NCI-H2029 (cell line): Measurements from ENCODE around the gene RHBDD1.

Source experiments
- DNase-seq: peaks from one replicate; lab custom pipeline; 2025; lab: John Stamatoyannopoulos, UW

The RHBDD1 gene, protein sequence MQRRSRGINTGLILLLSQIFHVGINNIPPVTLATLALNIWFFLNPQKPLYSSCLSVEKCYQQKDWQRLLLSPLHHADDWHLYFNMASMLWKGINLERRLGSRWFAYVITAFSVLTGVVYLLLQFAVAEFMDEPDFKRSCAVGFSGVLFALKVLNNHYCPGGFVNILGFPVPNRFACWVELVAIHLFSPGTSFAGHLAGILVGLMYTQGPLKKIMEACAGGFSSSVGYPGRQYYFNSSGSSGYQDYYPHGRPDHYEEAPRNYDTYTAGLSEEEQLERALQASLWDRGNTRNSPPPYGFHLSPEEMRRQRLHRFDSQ

DNA sequence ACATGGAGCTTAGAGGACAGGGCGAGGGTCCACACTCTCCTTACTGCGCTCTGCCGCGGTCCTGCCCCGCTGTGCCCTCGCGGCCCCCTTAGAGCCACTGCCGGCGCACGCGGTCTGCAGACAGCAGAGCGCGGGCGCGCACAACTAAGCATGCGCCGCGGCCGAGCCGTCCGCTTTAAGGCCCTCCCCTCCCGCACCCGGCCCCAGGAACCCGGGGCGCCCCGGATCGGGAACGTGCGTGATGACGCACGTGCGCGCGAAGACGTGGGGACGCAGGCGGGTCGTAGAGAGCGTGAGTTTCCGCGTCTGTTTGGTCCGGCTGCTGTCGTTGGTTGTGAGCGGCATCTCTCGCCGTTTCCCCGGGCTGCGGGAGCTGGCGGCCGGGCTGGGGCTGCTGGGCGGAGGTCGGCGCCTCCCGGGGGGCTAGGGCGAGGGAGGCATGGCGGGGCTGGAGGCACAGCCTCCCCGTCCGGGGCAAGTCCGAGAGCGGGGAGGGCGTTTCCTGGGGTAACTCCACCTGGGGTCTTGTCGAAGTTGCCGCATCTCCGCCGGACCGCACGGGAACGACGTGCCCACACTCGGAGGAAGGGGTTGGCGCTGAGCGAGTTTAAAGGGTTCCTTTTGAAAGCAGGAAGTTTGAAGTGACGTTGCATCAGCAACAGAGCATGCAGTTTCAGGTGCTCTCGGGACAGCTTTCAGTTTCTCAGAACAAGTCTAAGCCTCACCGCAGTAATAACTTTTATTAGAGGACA, at the start of gene RHBDD1:
TSS of gene RHBDD1 (plus strand) at position 259 of the 752 bp plus-strand sequence. CDS start 28,640 bp downstream, outside the sequence.
- DNase-seq = peak; percentile 94

GRCh38 chr2:226788064-226788463, 47.8 kb upstream of the RHBDD1 start:
- no peak for DNase-seq

DNA sequence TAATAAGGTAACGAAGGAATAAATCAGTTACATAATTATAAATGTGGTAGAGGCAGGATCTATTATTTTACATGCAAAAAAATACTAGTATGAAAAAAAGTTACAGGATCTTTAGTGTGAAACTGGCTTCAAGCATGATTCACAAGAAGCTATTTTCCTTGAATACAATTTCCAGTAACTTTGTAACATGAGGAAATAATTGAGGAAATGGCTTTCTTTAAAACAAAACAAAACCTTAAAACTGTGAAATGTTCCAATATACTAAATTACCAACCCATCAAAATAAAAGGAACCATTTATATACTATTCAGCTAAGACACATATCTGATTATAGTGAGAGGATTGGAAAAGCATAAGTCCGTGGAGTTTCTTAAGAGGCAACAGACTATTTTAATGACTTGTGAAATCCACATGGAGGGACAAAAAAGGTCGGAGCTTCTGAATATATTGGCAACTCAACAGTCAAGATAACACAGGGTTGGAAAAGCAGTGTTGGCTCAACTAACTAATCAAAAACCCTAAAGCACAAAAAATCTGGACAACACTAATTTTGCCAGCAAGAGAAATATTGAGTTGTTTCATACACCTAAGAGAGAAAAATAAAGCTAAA, 46.9 kb upstream of the RHBDD1 start:
- no peak for DNase-seq

GRCh38 chr2:226790011-226790410, 45.8 kb upstream of the RHBDD1 start:
- DNase-seq = no peak

DNA sequence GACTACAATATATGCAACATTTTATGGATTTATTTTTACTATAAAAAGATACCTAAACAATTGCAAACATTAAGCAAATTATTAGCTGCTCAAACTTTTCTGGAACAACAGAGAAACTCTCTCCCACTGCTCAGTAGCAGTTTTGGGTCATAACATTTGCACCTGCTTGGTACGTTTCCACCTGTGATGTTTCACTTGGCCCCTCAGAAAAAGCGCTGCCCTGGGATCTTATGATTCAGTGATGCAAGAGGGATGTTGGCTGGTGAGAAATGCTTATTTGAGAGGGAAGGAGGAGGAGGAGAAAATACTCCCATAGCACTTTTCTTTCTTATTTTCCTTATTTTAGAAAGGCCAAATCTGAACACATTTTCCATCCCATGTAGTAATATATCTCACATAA, 45.4 kb upstream of the RHBDD1 start:
- DNase-seq = no peak

DNA sequence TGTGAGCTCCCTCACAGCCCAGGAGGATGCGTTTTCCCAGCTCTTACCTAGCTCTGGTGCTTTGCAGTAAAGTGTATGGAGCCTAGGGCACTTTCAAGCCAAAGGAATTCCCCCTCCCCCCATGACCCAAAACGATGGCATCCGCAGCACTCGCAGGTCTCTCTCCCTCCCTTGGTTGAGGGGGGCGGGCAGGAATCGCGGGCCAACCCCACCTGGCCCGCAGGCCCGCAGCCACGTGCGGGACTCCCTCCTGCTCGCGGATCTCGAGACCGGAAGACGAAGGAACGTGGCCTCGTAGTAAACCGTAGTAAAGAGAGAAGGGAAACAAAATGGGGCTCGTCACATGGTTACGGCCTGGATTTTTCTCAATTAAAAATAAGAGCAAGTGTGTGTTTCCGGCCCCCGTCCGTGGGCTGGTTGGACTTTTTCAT, 44.8 kb upstream of the RHBDD1 start:
- DNase-seq = peak; percentile 64

GRCh38 chr2:226791487-226792081, 44.3 kb upstream of the RHBDD1 start:
- peak; percentile 83 for DNase-seq

DNA sequence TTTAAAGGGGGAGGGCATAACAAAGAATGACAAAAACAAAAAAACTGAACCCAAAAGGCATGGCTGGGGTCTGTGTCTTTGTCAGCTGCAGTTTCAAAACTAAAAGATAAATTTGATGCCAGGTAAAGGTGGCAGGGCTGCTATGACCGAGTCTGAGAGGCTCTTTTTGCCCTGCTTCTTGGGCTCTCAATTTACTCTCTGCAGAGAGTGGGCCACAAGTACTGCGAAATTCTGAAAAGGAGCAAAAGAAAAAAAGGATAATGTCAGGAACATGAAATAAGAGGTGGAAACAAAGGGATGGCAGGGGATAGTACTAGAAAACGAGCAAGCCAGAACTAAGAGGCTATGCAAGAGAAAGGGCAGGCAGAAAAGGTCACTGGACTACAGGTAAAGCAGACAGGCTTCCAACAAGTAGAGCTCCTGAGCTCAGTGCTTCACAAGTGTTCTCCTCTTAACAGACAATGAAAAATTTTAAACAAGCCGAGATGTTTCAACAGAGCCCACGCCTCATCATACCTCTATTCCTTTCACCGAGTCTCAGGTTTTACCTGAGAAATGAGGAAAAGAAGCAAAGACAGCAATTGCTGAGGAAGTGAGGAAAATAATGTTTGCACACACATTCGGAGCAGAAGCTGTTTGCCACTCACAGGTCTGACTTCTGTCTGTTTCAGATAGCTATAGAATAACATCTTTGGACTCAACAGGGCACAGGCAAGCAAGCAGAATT, 43.5 kb upstream of the RHBDD1 start:
- DNase-seq = no peak

DNA sequence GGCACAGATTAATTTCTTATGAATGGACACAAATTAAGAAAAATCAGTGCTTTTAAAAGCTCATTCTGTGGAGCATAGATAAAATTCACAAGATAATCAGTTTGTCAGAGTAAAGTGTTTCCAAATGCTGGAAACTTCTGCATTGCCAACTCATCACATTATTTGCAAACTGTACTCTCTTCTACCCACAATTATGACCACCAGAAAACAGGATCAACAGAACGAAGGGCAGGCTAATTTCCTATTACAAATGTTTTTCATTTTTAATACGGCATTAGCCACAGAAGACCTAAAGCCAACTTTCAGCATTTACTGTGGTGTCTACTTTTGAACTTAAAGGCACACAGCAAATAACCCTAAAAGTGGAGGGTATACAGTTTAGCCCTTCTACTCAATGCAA, 42.2 kb upstream of the RHBDD1 start:
- no peak for DNase-seq

DNA sequence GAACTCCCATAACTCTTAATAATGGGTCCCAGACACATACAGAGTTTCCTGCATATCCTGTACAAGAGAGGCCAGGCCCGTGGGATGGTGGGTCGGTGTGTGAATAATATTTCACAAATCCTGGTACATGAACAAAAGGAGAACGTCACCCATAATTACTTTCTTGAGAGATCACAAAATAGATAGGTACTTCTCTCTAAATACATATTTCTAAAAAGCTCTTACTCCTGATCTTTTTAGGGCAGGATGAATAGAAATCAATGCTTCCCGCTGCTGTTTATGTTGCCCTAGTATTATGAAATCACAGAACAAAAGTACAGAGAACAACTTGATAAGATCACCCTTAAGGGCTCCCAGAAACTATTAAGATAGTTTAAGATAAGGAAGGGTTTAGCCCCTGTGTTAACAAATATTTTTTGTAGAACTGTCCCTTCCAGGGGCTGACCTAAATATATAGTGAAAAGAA, 41.6 kb upstream of the RHBDD1 start:
- DNase-seq = no peak

GRCh38 chr2:226794751-226795171, 41.1 kb upstream of the RHBDD1 start:
- DNase-seq = no peak

GRCh38 chr2:226795281-226796011, 40.4 kb upstream of the RHBDD1 start:
- no peak for DNase-seq

DNA sequence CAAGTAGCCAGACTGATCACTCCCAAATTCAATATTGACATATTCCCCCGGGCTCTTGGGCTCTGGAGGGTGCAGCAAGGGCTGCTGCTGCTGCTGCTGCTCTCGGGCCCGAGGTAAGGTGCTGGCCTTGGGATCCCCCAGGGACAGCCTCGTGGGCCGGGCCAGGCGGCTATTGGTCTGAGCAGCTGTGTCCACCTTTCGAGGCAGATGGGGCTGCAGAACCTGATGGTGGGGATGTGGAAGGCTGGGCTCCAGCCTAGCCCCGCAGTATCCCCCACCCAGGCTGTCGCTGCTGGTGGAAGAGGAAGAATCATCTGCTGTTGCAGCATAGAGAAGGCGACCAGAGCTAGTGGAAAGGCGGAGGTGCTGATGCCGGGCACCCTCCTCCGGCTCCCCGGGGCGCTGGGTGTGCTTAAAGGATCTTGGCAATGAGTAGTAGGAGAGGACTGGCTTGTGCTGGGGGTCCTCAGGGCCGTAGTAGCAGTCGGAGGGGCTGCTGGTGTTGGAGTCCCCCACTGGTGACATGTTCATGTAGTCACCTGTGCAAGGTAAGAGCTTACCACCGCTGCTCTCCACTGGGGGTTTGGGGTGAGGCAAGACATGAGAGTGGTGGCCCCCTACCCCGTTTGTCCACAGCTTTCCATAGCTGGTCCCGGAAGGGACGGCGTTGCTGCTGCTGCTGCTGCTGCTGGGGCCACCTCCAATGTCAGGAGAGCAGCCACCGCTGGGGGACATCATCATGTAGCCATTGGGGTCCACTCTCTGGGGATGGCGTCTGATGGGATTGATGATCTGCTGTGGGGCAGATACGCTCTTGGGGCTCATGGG, 39.6 kb upstream of the RHBDD1 start:
- DNase-seq = no peak

- DNase-seq = no peak
Observed at GRCh38 chr2:226796840-226797288, 39.0 kb upstream of the RHBDD1 start.

GRCh38 chr2:226797289-226797988, 38.4 kb upstream of the RHBDD1 start:
- no peak for DNase-seq

- no peak for DNase-seq
Observed at GRCh38 chr2:226797989-226798421, 37.8 kb upstream of the RHBDD1 start.

GRCh38 chr2:226798422-226799210, 37.2 kb upstream of the RHBDD1 start:
- DNase-seq = no peak

DNA sequence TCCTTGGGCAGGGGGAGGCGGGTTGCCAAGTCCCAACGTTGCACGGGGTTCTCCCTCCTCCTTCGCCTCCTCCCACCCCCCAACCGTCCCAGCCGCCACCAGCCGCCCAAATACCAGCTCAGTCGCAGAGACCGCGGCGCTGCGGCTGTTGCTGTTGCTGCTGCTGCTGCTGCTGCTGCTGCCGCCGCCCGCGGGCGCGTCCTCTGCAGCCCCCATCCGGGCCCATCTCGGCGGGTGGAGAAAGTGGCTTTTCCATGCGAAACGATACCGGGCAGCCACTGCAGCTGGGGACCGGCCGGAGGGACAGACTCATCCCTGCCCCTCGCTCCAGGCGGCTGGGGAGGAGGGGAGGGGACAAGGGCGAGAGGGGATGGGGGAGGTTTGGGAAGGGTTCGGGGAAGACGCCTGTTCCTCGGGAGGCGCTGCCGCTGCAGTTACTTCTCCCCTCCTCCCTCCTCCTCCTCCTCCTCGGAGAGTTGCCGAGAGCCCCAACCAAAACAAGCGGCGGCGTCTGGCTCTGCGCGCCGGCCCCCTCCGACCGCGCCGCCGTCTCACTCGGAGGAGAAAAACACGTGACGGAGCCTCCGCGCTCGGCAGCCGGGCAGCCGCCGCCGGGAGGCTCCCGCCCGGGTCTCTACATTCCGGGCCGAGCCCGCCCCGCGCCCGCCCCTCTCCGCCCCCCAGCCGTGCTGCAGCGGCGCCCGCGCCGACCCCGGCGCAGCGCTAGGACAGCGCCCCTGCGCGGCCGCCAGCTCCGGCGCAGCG, 36.5 kb upstream of the RHBDD1 start, which contains the start of gene IRS1:
TSS of gene IRS1 (minus strand) at position 610 of the 765 bp plus-strand sequence. CDS start 1,082 bp downstream, outside the sequence.
- DNase-seq = peak; percentile 21
